Memory B cell (primary cell): ENCODE results near the gene DENND6B.
"Not testable (repeated sequence)": the region's sequence is repeated elsewhere in the genome, so short reads cannot be mapped to it uniquely, and the experiment has no call there.

Source experiments
- ATAC-seq: fragments of 150-1000 bp; cut with Tn5 transposase; 2 replicates; pipeline ENCODE4 v1.10.0; 2021; ENCODE audit warnings: low read depth, mild to moderate bottlenecking, moderate library complexity
- DNase-seq, 2 donors: peaks; one replicate each; pipeline ENCODE4 v3.0.0; 2022; ENCODE audit warnings: low spot score in 2 of 2
- H3K27ac Mint-ChIP-seq: one replicate; pipeline ENCODE4 v1.8.0; 2022; ENCODE audit warnings: mild to moderate bottlenecking, moderate library complexity, mixed read lengths
- H3K27me3 Mint-ChIP-seq: one replicate; pipeline ENCODE4 v1.8.0; 2022; ENCODE audit warnings: mixed read lengths
- H3K36me3 Mint-ChIP-seq: one replicate; pipeline ENCODE4 v1.8.0; 2022; ENCODE audit warnings: mild to moderate bottlenecking, mixed read lengths
- H3K4me1 Mint-ChIP-seq: one replicate; pipeline ENCODE4 v1.8.0; 2022; ENCODE audit warnings: mixed read lengths
- H3K4me3 Mint-ChIP-seq: one replicate; pipeline ENCODE4 v1.8.0; 2022; ENCODE audit warnings: mild to moderate bottlenecking, moderate library complexity, mixed read lengths
- H3K9me3 Mint-ChIP-seq: one replicate; pipeline ENCODE4 v1.8.0; 2022; ENCODE audit warnings: mixed read lengths

The DENND6B gene

GRCh38 chr22:50326956-50327710, at the start of gene DENND6B:
TSS of gene DENND6B (minus strand) at chr22:50327012. CDS start at chr22:50326988, 24 bp downstream.
- Mint-ChIP-seq H3K36me3 (no peaks in the 10 kb centered on the region), H3K4me3 (peak within 1 kb of the TSS; percentile 87), H3K4me1 (peaks cover 18% of the 10 kb centered on the region), H3K27me3 (peaks cover 5% of the 10 kb centered on the region), H3K9me3 (no peaks in the 10 kb centered on the region), H3K27ac (peak within 1 kb of the TSS; percentile 85)
- DNase-seq (peak; percentile 51 to 77), ATAC-seq (peak; percentile 86)

- no peaks in the 10 kb centered on the region for H3K9me3 Mint-ChIP-seq
- H3K36me3 Mint-ChIP-seq = peaks cover 10% of the 10 kb centered on the region
- no peaks in the 10 kb centered on the region for H3K27me3 Mint-ChIP-seq
- peak overlapping the region; percentile 47 for H3K4me3 Mint-ChIP-seq
- ATAC-seq (peak; percentile 84), DNase-seq (no peak)
- no peak overlapping the region for H3K27ac Mint-ChIP-seq
- H3K4me1 Mint-ChIP-seq = peaks cover 9% of the 10 kb centered on the region
Measured at GRCh38 chr22:50376085-50376651, 49.4 kb upstream of the DENND6B start.

GRCh38 chr22:50371101-50371648, 44.4 kb upstream of the DENND6B start:
- Mint-ChIP-seq H3K27me3 (no peaks in the 10 kb centered on the region), H3K9me3 (no peaks in the 10 kb centered on the region), H3K36me3 (peaks cover 11% of the 10 kb centered on the region), H3K27ac (no peak overlapping the region), H3K4me3 (no peak overlapping the region), H3K4me1 (peaks cover 4% of the 10 kb centered on the region)
- ATAC-seq (no peak), DNase-seq (no peak)

GRCh38 chr22:50367778-50368500, 41.1 kb upstream of the DENND6B start:
- H3K27ac Mint-ChIP-seq = no peak overlapping the region
- no peaks in the 10 kb centered on the region for H3K9me3 Mint-ChIP-seq
- H3K36me3 Mint-ChIP-seq = peaks cover 14% of the 10 kb centered on the region
- ATAC-seq = no peak
- no peaks in the 10 kb centered on the region for H3K27me3 Mint-ChIP-seq
- H3K4me3 Mint-ChIP-seq = no peak overlapping the region
- no peak for DNase-seq
- H3K4me1 Mint-ChIP-seq = peaks cover 8% of the 10 kb centered on the region

- H3K9me3 Mint-ChIP-seq, H3K27ac Mint-ChIP-seq, ATAC-seq, H3K4me3 Mint-ChIP-seq, DNase-seq, H3K27me3 Mint-ChIP-seq: not testable (repeated sequence)
- Mint-ChIP-seq H3K4me1 (peaks cover 23% of the 10 kb centered on the region), H3K36me3 (peaks cover 22% of the 10 kb centered on the region)
Measured at GRCh38 chr22:50363803-50364194, 37.0 kb upstream of the DENND6B start.

- ATAC-seq (no peak), DNase-seq (no peak)
- Mint-ChIP-seq H3K4me3 (no peak overlapping the region), H3K27me3 (no peaks in the 10 kb centered on the region), H3K27ac (no peak overlapping the region), H3K4me1 (peaks cover 25% of the 10 kb centered on the region), H3K36me3 (peaks cover 20% of the 10 kb centered on the region), H3K9me3 (no peaks in the 10 kb centered on the region)
Measured at GRCh38 chr22:50363166-50363802, 36.5 kb upstream of the DENND6B start.

- Mint-ChIP-seq H3K4me3 (no peak overlapping the region), H3K36me3 (peaks cover 15% of the 10 kb centered on the region), H3K27ac (no peak overlapping the region), H3K27me3 (no peaks in the 10 kb centered on the region), H3K9me3 (no peaks in the 10 kb centered on the region), H3K4me1 (peaks cover 28% of the 10 kb centered on the region)
- ATAC-seq (no peak), DNase-seq (no peak)
Measured at GRCh38 chr22:50361688-50362087, 34.9 kb upstream of the DENND6B start.

- Mint-ChIP-seq H3K27ac (peak overlapping the region; percentile 46), H3K36me3 (peaks cover 15% of the 10 kb centered on the region), H3K4me1 (peaks cover 28% of the 10 kb centered on the region), H3K4me3 (no peak overlapping the region), H3K27me3 (no peaks in the 10 kb centered on the region), H3K9me3 (no peaks in the 10 kb centered on the region)
- no peak for ATAC-seq
- no peak for DNase-seq
Measured at GRCh38 chr22:50361222-50361621, 34.4 kb upstream of the DENND6B start.

- Mint-ChIP-seq H3K9me3 (no peaks in the 10 kb centered on the region), H3K36me3 (peaks cover 12% of the 10 kb centered on the region), H3K27ac (peak overlapping the region; percentile 46), H3K4me3 (no peak overlapping the region), H3K27me3 (no peaks in the 10 kb centered on the region), H3K4me1 (peaks cover 28% of the 10 kb centered on the region)
- ATAC-seq (no peak), DNase-seq (no peak)
Measured at GRCh38 chr22:50360578-50360977, 33.8 kb upstream of the DENND6B start.

- Mint-ChIP-seq H3K9me3 (no peaks in the 10 kb centered on the region), H3K4me1 (peaks cover 21% of the 10 kb centered on the region), H3K36me3 (peaks cover 10% of the 10 kb centered on the region), H3K4me3 (no peak overlapping the region), H3K27ac (peak overlapping the region; percentile 5), H3K27me3 (no peaks in the 10 kb centered on the region)
- DNase-seq (no peak), ATAC-seq (no peak)
Measured at GRCh38 chr22:50357756-50358155, 30.9 kb upstream of the DENND6B start.

- no peak for DNase-seq
- Mint-ChIP-seq H3K36me3 (peaks cover 10% of the 10 kb centered on the region), H3K4me3 (no peak overlapping the region), H3K9me3 (no peaks in the 10 kb centered on the region), H3K27me3 (no peaks in the 10 kb centered on the region), H3K27ac (peak overlapping the region; percentile 5), H3K4me1 (peaks cover 19% of the 10 kb centered on the region)
- no peak for ATAC-seq
Measured at GRCh38 chr22:50357222-50357621, 30.4 kb upstream of the DENND6B start.

- Mint-ChIP-seq H3K27ac (no peak overlapping the region), H3K9me3 (no peaks in the 10 kb centered on the region), H3K4me3 (no peak overlapping the region), H3K36me3 (peaks cover 12% of the 10 kb centered on the region), H3K27me3 (no peaks in the 10 kb centered on the region), H3K4me1 (peaks cover 10% of the 10 kb centered on the region)
- DNase-seq (no peak), ATAC-seq (no peak)
Measured at GRCh38 chr22:50356186-50356585, 29.4 kb upstream of the DENND6B start.

- DNase-seq (no peak), ATAC-seq (no peak)
- H3K36me3 Mint-ChIP-seq = peaks cover 3% of the 10 kb centered on the region
- no peak overlapping the region for H3K4me3 Mint-ChIP-seq
- H3K9me3 Mint-ChIP-seq = no peaks in the 10 kb centered on the region
- H3K27ac Mint-ChIP-seq = no peak overlapping the region
- H3K4me1 Mint-ChIP-seq = no peaks in the 10 kb centered on the region
- H3K27me3 Mint-ChIP-seq = no peaks in the 10 kb centered on the region
Measured at GRCh38 chr22:50348058-50348457, 21.2 kb upstream of the DENND6B start.

- ATAC-seq (no peak), DNase-seq (no peak)
- H3K36me3 Mint-ChIP-seq = peaks cover 3% of the 10 kb centered on the region
- H3K9me3 Mint-ChIP-seq = no peaks in the 10 kb centered on the region
- no peaks in the 10 kb centered on the region for H3K4me1 Mint-ChIP-seq
- H3K27me3 Mint-ChIP-seq = no peaks in the 10 kb centered on the region
- H3K27ac Mint-ChIP-seq = no peak overlapping the region
- H3K4me3 Mint-ChIP-seq = no peak overlapping the region
Measured at GRCh38 chr22:50347157-50347556, 20.3 kb upstream of the DENND6B start.
